Transverse colon (tissue), 3 donors: ENCODE results near the gene VAV1.

Experiments used
- EP300 ChIP-seq: sonication (generic); formaldehyde crosslinking; IDR thresholded peaks from one replicate; pipeline ENCODE4 v1.6.1; 2017; ENCODE audit warnings: antibody characterized with exemption, low read depth
- POLR2A ChIP-seq: fragments of 450-650 bp; IDR thresholded peaks from one replicate; pipeline ENCODE4 v1.6.1; 2016; ENCODE audit warnings: antibody characterized with exemption, mild to moderate bottlenecking, moderate library complexity
- POLR2AphosphoS5 ChIP-seq, 3 donors: sonication (generic); formaldehyde crosslinking; IDR thresholded peaks; one replicate each; pipeline ENCODE4 v1.6.1; 2016; ENCODE audit warnings: antibody characterized with exemption in 3 of 3

DNA sequence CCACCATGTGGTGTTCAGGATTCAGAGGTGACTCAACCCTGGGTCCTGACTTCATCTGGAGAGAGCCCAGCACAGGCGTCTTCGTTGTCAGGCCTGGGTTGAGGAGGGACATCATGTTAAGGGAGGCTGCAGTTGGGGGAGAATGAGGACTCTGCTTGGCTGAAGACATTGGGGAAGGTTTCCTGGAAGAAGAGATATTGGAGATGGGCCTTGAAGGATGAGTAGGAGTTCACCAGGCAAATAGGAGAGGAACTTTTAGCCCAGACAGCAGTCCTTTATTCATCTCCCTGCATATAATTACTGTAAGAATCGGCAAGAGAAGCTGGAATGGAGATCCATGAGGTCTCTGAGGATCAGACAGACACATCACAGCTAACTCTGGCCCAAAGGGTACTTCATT lies 38.9 kb downstream of the VAV1 start:
- TF ChIP-seq EP300 (no peak), POLR2AphosphoS5 (IDR thresholded peaks at IDR 0.05) (no peak), POLR2A (no peak)
